GM12892 (cell line): ENCODE measurements around the gene RND2.
A peak's percentile ranks its signal among the peaks of the same experiment; 100 is the strongest.

Experiments
- DNase-seq: peaks from one replicate; pipeline ENCODE4 v3.0.0; 2011; ENCODE audit not compliant: insufficient read length
- FAIRE-seq: peaks from 2 replicates; lab custom pipeline; 2011; peaks lifted over from hg19 to GRCh38; lab: Jason Lieb, UNC
- POLR2A ChIP-seq: IDR thresholded peaks from 2 replicates; pipeline ENCODE4 v1.6.1; 2011; ENCODE audit warnings: low read depth, low read length, control low read depth
- POLR2AphosphoS5 ChIP-seq: IDR thresholded peaks from 2 replicates; pipeline ENCODE4 v1.6.1; 2011; ENCODE audit warnings: low read depth, low read length, control low read depth
- TAF1 ChIP-seq: IDR thresholded peaks from 2 replicates; pipeline ENCODE4 v1.6.1; 2011; ENCODE audit warnings: low read depth, mild to moderate bottlenecking, control low read depth, low read length, borderline replicate concordance

The RND2 gene

DNA sequence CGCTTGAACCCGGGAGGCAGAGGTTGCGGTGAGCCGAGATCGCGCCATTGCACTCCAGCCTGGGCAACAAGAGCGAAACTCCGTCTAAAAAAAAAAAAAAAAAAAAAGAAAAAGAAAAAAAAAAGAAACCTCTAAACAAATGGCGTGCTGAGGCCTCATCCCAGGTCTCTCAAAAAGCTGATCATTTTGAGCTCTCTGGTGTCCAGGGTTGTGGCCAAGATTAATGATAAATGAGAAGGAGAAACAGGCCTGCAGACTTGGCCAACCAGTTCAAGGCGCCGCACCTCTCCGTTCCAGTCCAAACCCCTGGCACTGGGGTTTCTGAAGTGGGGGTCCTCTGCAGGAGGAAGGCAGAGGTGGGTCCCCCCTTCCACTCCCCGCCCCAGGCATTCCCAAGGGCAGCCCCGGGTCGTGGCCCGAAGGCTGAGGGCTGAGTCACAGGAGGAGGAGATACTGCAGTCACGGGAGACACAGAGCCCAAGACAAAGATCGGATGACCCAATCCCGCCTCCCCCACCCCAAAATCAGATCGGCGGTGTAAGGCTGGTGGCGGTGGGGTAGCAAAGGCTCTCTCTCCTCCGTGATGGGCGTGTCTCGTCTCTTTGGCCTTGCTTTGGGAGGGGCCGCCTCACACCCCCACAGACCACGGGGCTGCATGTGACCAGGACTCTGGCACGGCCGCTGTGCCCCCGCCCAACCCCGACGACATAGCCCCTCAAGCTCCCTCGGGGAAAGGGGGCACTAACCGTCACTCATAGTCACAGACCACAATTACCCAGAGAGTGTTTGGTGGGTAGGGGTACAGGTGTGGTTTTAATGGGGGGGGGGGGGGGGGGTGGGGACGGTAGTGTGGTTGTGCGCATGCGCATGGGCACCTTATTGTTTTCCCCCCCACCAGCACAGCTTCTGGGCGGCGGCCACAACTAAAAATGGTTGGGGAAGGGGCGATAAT is 4.0 kb upstream of the RND2 start:
- DNase-seq (peak; percentile 37), FAIRE-seq (no peak)
- TF ChIP-seq POLR2A (no peak), POLR2AphosphoS5 (no peak), TAF1 (no peak)

- FAIRE-seq (peak; percentile 96), DNase-seq (peak; percentile 75)
- TF ChIP-seq POLR2A (no peak), TAF1 (no peak)
Measured at GRCh38 chr17:43021741-43022512, 3.1 kb upstream of the RND2 start, which contains the start of gene VAT1. TSS of gene VAT1 (minus strand) at chr17:43022385. CDS start at chr17:43022322, 63 bp downstream.

- TF ChIP-seq POLR2AphosphoS5 (no peak), POLR2A (no peak), TAF1 (no peak)
- FAIRE-seq (no peak), DNase-seq (no peak)
Measured at GRCh38 chr17:43025290-43025657, 243 bp downstream of the RND2 start.

- TF ChIP-seq POLR2A = no peak
- TF ChIP-seq POLR2AphosphoS5 = no peak
- no peak for FAIRE-seq
- no peak for DNase-seq
Measured at GRCh38 chr17:43025766-43026537, 921 bp downstream of the RND2 start.

DNA sequence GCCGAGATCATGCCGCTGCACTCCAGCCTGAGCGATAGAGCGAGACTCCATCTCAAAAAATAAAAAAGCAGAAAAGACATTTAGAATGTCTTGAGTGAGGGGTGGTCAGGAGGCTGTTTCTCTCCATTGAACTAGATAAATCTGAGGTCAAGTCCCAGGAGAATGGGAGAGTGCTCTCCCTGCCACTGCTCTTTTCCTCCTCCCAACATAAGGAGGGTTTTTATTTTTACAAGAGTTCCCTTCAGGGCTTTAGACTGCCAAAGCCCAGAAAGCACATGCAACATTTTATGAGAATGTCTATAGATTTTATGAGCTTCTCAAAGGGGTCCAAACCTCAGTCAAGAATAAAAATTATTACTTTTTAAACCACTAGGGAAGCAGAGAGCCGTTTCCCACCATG is 1.6 kb downstream of the RND2 start:
- FAIRE-seq = no peak
- TF ChIP-seq TAF1 = no peak
- TF ChIP-seq POLR2A = no peak
- no peak for TF ChIP-seq POLR2AphosphoS5
- no peak for DNase-seq

- TF ChIP-seq POLR2AphosphoS5 = no peak
- TF ChIP-seq TAF1 = no peak
- TF ChIP-seq POLR2A = no peak
- DNase-seq (no peak), FAIRE-seq (no peak)
Measured at GRCh38 chr17:43027091-43028032, 2.3 kb downstream of the RND2 start.

GRCh38 chr17:43028221-43028861 is 3.3 kb downstream of the RND2 start:
- DNase-seq (no peak), FAIRE-seq (no peak)
- no peak for TF ChIP-seq POLR2AphosphoS5
- no peak for TF ChIP-seq POLR2A
- no peak for TF ChIP-seq TAF1

DNA sequence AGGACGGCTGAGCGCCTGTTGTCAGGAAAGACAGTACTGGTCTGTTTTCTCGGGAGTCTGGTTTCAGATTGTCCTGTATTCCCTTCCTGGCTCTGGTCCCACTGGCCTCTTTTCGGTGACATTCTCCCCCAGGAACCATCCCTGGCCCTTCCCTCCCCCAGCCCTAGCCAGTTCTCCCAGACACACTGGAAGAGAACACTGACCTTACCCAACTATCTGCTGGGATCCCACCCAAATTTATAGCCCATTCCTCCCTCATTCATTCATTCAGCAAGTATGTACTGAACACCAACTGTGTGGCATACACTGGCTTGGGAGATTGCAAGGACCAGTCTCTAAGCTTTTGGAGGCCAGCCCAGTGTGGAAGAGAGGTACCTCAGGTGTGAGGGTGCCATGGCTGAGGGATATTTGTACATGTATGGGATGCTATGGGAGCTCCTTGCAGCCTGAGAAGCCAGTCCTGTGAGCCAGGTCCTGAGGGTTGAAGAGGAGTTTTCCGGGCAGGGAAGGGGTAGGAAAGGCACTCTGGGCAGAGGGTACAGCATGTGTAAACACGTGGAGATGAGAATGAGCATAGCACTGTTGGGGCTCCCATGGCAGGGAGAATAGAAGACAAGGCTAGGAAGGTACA is 5.2 kb downstream of the RND2 start:
- no peak for FAIRE-seq
- TF ChIP-seq POLR2AphosphoS5 (no peak), POLR2A (no peak), TAF1 (no peak)
- DNase-seq = no peak

- no peak for DNase-seq
- FAIRE-seq = no peak
- TF ChIP-seq TAF1 (no peak), POLR2AphosphoS5 (no peak), POLR2A (no peak)
Measured at GRCh38 chr17:43031666-43032065, 6.6 kb downstream of the RND2 start.

- no peak for TF ChIP-seq TAF1
- no peak for TF ChIP-seq POLR2A
- TF ChIP-seq POLR2AphosphoS5 = no peak
- no peak for DNase-seq
- FAIRE-seq = no peak
Measured at GRCh38 chr17:43033948-43034881, 9.2 kb downstream of the RND2 start.
